Neural cell (in vitro differentiated cells): ENCODE measurements around the gene SEC24D. TPM values are rescaled to one million over a fixed set of nuclear protein-coding genes. Genes with fewer than 3 reads are reported as not detected.

Source experiments
- H2AFZ ChIP-seq: fragments of 200-600, 300-800 bp; sonication (generic), shearing (Covaris generic); 2 replicates; pipeline ENCODE4 v1.6.0; 2014; ENCODE audit warnings: low read depth, mild to moderate bottlenecking, antibody characterized with exemption, low read length, moderate library complexity
- H3F3A ChIP-seq: fragments of 200-600 bp; shearing (Covaris generic); 2 replicates; pipeline ENCODE4 v1.6.1; 2016; ENCODE audit warnings: mild to moderate bottlenecking, moderate library complexity, mixed read lengths, antibody characterized with exemption, low read length; ENCODE audit not compliant: insufficient read depth, poor library complexity, severe bottlenecking
- H3K27ac ChIP-seq: fragments of 200-600, 300-800 bp; sonication (generic), shearing (Covaris generic); 2 replicates; pipeline ENCODE4 v1.5.1; 2014; ENCODE audit warnings: mild to moderate bottlenecking, low read length, moderate library complexity
- H3K27me3 ChIP-seq: fragments of 300-800, 200-600 bp; sonication (generic), shearing (Covaris generic); 2 replicates; pipeline ENCODE4 v1.6.0; 2014; ENCODE audit warnings: mild to moderate bottlenecking, low read depth, low read length, moderate library complexity; ENCODE audit not compliant: insufficient read depth
- H3K36me3 ChIP-seq: fragments of 300-800, 200-600 bp; sonication (generic), shearing (Covaris generic); 2 replicates; pipeline ENCODE4 v1.5.1; 2014; ENCODE audit warnings: mild to moderate bottlenecking, antibody characterized with exemption, low read length, moderate library complexity; ENCODE audit not compliant: insufficient read depth
- H3K4me2 ChIP-seq: fragments of 300-800, 200-600 bp; sonication (generic), shearing (Covaris generic); 2 replicates; pipeline ENCODE4 v1.6.0; 2014; ENCODE audit warnings: mild to moderate bottlenecking, low read length
- H3K4me3 ChIP-seq: fragments of 300-800, 200-600 bp; sonication (generic), shearing (Covaris generic); 2 replicates; pipeline ENCODE4 v1.5.1; 2014; ENCODE audit warnings: mild to moderate bottlenecking, low read length, moderate library complexity
- H3K79me2 ChIP-seq: fragments of 200-600 bp; shearing (Covaris generic); replicated peaks from 2 replicates; pipeline ENCODE4 v1.6.0; 2014; ENCODE audit warnings: mild to moderate bottlenecking, low read length, moderate library complexity; ENCODE audit not compliant: insufficient read depth
- H3K9ac ChIP-seq: fragments of 300-800, 200-600 bp; sonication (generic), shearing (Covaris generic); 2 replicates; pipeline ENCODE4 v1.6.1; 2016; ENCODE audit warnings: mild to moderate bottlenecking, low read length, mixed read lengths
- H3K9me2 ChIP-seq: fragments of 200-600 bp; shearing (Covaris generic); 2 replicates; pipeline ENCODE4 v1.6.1; 2016; ENCODE audit warnings: mild to moderate bottlenecking, low read length, mixed read lengths; ENCODE audit not compliant: insufficient read depth
- H3K9me3 ChIP-seq: fragments of 200-600, 300-800 bp; sonication (generic), shearing (Covaris generic); 2 replicates; pipeline ENCODE4 v1.6.1; 2016; ENCODE audit warnings: mild to moderate bottlenecking, mixed run types, low read length, moderate library complexity, mixed read lengths
- H4K20me1 ChIP-seq: fragments of 200-600 bp; shearing (Covaris generic); 2 replicates; pipeline ENCODE4 v1.6.1; 2016; ENCODE audit warnings: mild to moderate bottlenecking, mixed run types; ENCODE audit not compliant: insufficient read depth
- EP300 ChIP-seq: fragments of 450-650 bp; conservative IDR thresholded peaks from 2 replicates; pipeline ENCODE4 v1.6.1; 2014; ENCODE audit warnings: antibody characterized with exemption, mild to moderate bottlenecking, moderate library complexity; ENCODE audit not compliant: poor library complexity, severe bottlenecking
- EZH2 ChIP-seq: fragments of 200-600, 300-800 bp; shearing (Covaris generic), sonication (generic); IDR thresholded peaks from 2 replicates; pipeline ENCODE4 v1.6.1; 2014; ENCODE audit warnings: antibody characterized with exemption, low read length, borderline replicate concordance, mild to moderate bottlenecking; ENCODE audit not compliant: insufficient read depth, poor library complexity, severe bottlenecking
- MXI1 ChIP-seq: fragments of 450-650 bp; conservative IDR thresholded peaks from 2 replicates; pipeline ENCODE4 v1.6.1; 2014; ENCODE audit warnings: antibody characterized with exemption, mild to moderate bottlenecking; ENCODE audit not compliant: poor library complexity, severe bottlenecking
- POLR2AphosphoS5 ChIP-seq: IDR thresholded peaks from 2 replicates; pipeline ENCODE4 v1.6.1; 2012
- RAD21 ChIP-seq: fragments of 450-650 bp; conservative IDR thresholded peaks from 2 replicates; pipeline ENCODE4 v1.6.1; 2014; ENCODE audit warnings: antibody characterized with exemption, mild to moderate bottlenecking, moderate library complexity
- SMC3 ChIP-seq: fragments of 450-650 bp; conservative IDR thresholded peaks from 2 replicates; pipeline ENCODE4 v1.6.1; 2014; ENCODE audit warnings: antibody characterized with exemption, mild to moderate bottlenecking, moderate library complexity; ENCODE audit not compliant: poor library complexity
- TAF1 ChIP-seq: IDR thresholded peaks from 2 replicates; pipeline ENCODE4 v1.6.1; 2012; ENCODE audit warnings: low read depth
- polyA plus RNA-seq: library from polyadenylated mRNA; depleted of rRNA; stranded (reverse); fragments of >200 nt; gene quantifications from 2 replicates; pipeline ENCODE4 v1.2.3, GENCODE V29; 2014
- TF ChIP-seq, protein P1 (sequence below): IDR thresholded peaks from 2 replicates; pipeline ENCODE4 v1.6.1; 2012; ENCODE audit warnings: borderline replicate concordance
- TF ChIP-seq, protein P2 (sequence below): fragments of 450-650 bp; IDR thresholded peaks from 2 replicates; pipeline ENCODE4 v1.5.1; 2014; ENCODE audit warnings: antibody characterized with exemption, mild to moderate bottlenecking, moderate library complexity; ENCODE audit not compliant: poor library complexity, severe bottlenecking

SEC24D gene
- polyA plus RNA-seq, 1 donor from 2014 or later: 7.8 TPM

DNA sequence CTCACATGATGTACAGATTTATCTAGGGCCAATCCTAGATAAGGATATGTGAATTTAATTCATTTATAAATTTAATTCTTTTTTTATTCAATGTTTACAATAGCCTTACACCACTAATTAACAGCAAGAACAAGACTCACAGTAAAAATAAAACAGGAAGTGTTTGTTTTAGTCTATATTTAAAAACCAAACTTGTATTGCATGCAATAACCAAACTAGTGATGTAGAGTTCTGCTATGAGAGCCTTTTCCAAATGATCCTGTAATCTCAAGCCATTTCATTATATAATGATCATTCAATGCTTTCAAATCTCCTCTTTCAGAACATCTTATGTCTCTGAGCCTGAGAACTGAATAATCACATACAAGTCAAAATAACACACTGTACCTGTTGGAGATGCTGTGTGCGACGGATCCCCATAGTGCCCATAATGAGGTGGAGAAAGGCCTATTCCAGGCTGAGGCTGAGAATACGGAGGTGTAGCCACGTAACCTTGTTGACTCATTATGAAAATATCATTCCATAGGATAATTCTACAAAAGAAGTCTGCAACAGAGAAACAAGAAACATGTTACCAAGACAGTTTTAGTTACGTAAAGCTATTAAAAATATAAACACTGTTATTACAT lies 2.6 kb downstream of the SEC24D start:
- no peaks in the 10 kb centered on the region for H3K9me2 ChIP-seq
- TF ChIP-seq, protein P1, sequence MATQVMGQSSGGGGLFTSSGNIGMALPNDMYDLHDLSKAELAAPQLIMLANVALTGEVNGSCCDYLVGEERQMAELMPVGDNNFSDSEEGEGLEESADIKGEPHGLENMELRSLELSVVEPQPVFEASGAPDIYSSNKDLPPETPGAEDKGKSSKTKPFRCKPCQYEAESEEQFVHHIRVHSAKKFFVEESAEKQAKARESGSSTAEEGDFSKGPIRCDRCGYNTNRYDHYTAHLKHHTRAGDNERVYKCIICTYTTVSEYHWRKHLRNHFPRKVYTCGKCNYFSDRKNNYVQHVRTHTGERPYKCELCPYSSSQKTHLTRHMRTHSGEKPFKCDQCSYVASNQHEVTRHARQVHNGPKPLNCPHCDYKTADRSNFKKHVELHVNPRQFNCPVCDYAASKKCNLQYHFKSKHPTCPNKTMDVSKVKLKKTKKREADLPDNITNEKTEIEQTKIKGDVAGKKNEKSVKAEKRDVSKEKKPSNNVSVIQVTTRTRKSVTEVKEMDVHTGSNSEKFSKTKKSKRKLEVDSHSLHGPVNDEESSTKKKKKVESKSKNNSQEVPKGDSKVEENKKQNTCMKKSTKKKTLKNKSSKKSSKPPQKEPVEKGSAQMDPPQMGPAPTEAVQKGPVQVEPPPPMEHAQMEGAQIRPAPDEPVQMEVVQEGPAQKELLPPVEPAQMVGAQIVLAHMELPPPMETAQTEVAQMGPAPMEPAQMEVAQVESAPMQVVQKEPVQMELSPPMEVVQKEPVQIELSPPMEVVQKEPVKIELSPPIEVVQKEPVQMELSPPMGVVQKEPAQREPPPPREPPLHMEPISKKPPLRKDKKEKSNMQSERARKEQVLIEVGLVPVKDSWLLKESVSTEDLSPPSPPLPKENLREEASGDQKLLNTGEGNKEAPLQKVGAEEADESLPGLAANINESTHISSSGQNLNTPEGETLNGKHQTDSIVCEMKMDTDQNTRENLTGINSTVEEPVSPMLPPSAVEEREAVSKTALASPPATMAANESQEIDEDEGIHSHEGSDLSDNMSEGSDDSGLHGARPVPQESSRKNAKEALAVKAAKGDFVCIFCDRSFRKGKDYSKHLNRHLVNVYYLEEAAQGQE: no peak
- TF ChIP-seq POLR2AphosphoS5: no peak
- no peak for TF ChIP-seq EZH2
- TF ChIP-seq, protein P2, sequence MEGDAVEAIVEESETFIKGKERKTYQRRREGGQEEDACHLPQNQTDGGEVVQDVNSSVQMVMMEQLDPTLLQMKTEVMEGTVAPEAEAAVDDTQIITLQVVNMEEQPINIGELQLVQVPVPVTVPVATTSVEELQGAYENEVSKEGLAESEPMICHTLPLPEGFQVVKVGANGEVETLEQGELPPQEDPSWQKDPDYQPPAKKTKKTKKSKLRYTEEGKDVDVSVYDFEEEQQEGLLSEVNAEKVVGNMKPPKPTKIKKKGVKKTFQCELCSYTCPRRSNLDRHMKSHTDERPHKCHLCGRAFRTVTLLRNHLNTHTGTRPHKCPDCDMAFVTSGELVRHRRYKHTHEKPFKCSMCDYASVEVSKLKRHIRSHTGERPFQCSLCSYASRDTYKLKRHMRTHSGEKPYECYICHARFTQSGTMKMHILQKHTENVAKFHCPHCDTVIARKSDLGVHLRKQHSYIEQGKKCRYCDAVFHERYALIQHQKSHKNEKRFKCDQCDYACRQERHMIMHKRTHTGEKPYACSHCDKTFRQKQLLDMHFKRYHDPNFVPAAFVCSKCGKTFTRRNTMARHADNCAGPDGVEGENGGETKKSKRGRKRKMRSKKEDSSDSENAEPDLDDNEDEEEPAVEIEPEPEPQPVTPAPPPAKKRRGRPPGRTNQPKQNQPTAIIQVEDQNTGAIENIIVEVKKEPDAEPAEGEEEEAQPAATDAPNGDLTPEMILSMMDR: no peak
- no peak for TF ChIP-seq SMC3
- TF ChIP-seq TAF1: no peak
- TF ChIP-seq EP300: no peak
- TF ChIP-seq MXI1: no peak
- TF ChIP-seq RAD21: no peak
- no peaks in the 10 kb centered on the region for H4K20me1 ChIP-seq
- H3K27ac ChIP-seq: no peak overlapping the region
- peak overlapping the region; percentile 20 for H3K4me2 ChIP-seq
- no peaks in the 10 kb centered on the region for H3K9me3 ChIP-seq
- H3K36me3 ChIP-seq: no peaks in the 10 kb centered on the region
- H2AFZ ChIP-seq: no peak overlapping the region
- no peaks in the 10 kb centered on the region for H3K27me3 ChIP-seq
- H3K79me2 ChIP-seq: no peaks in the 10 kb centered on the region
- H3K9ac ChIP-seq: no peak overlapping the region
- H3K4me3 ChIP-seq: no peak overlapping the region
- H3F3A ChIP-seq: no peaks in the 10 kb centered on the region

DNA sequence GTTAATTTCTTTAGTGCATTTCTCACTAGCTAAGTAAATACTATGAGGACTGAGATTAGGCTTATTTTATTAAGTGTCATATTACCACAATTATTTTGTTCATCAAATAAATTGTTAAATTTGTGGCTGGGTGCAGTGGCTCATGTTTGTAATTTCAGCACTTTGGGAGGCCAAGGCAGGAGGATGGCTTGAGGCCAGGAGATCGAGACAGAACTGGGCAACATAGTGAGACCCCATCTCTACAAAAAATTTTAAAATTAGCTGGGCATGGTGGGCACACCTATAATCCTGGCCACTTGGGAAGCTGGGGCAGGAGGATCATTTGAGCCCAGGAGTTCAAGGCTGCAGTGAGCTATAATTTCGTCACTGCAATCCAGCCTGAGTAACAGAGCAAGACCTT lies 6.8 kb downstream of the SEC24D start:
- TF ChIP-seq POLR2AphosphoS5 (no peak), RAD21 (no peak), EZH2 (no peak), MXI1 (no peak), TAF1 (no peak), EP300 (no peak), SMC3 (no peak)
- TF ChIP-seq, protein P1: no peak
- TF ChIP-seq, protein P2: no peak
- no peaks in the 10 kb centered on the region for H3K9me3 ChIP-seq
- H3K9me2 ChIP-seq: no peaks in the 10 kb centered on the region
- no peak overlapping the region for H3K4me2 ChIP-seq
- no peaks in the 10 kb centered on the region for H3K36me3 ChIP-seq
- H3K79me2 ChIP-seq: no peaks in the 10 kb centered on the region
- no peak overlapping the region for H3K9ac ChIP-seq
- no peak overlapping the region for H3K27ac ChIP-seq
- no peak overlapping the region for H3K4me3 ChIP-seq
- no peak overlapping the region for H2AFZ ChIP-seq
- no peaks in the 10 kb centered on the region for H4K20me1 ChIP-seq
- peaks cover 4% of the 10 kb centered on the region for H3F3A ChIP-seq
- H3K27me3 ChIP-seq: no peaks in the 10 kb centered on the region
